Ascending aorta (tissue), 2 donors: Measurements from ENCODE around the gene PLEKHH1. TPM values are rescaled to one million over a fixed set of nuclear protein-coding genes. Genes with fewer than 3 reads are reported as not detected.

Experiments
- DNase-seq, 2 donors: peaks; one replicate each; pipeline ENCODE4 v3.0.0-alpha.2; 2019; ENCODE audit warnings: low spot score in 2 of 2
- H3K27ac ChIP-seq, 2 donors: fragments of 200-600 bp; sonication (generic); one replicate each; pipeline ENCODE4 v1.5.1; 2016 to 2017; ENCODE audit warnings: mild to moderate bottlenecking in 1 of 2
- H3K27me3 ChIP-seq: fragments of 200-600 bp; sonication (generic); one replicate; pipeline ENCODE4 v1.5.1; 2017
- H3K36me3 ChIP-seq, 2 donors: fragments of 200-600 bp; sonication (generic); one replicate each; pipeline ENCODE4 v1.5.1; 2016
- H3K4me1 ChIP-seq, 2 donors: fragments of 200-600 bp; sonication (generic); one replicate each; pipeline ENCODE4 v1.5.1; 2016 to 2017; ENCODE audit warnings: mild to moderate bottlenecking in 1 of 2
- H3K4me3 ChIP-seq, 2 donors: fragments of 200-600 bp; sonication (generic); one replicate each; pipeline ENCODE4 v1.5.1; 2016 to 2017; ENCODE audit warnings: mild to moderate bottlenecking in 1 of 2
- H3K9me3 ChIP-seq, 2 donors: fragments of 200-600 bp; sonication (generic); one replicate each; pipeline ENCODE4 v1.5.1; 2016
- intact Hi-C: fragments of 100-400 bp; cut with DNase I; formaldehyde crosslinking; loops from one replicate; pipeline ENCODE4 v1.15.1; 2023
- total RNA-seq: library from RNA; depleted of rRNA; stranded (reverse); fragments of >200 nt; gene quantifications from one replicate; pipeline ENCODE4 v1.1.0, GENCODE V29; 2016
- TF ChIP-seq, protein P1 (sequence below), 3 experiments: fragments of 200-600 bp in 2 of 3; fragments of 450-650 bp in 1 of 3; sonication (generic) in 2 of 3; IDR thresholded peaks; one replicate each; pipeline ENCODE4 v1.5.1; 2016 to 2019; ENCODE audit warnings: antibody characterized with exemption in 3 of 3, mild to moderate bottlenecking in 1 of 3, moderate library complexity in 1 of 3

PLEKHH1 gene
- total RNA-seq, 1 donor from 2014 or later: 15.0 TPM

- intact Hi-C loops: loop anchor here (5.0 kb wide), 1 partner anchor 178 kb away; the partner anchor contains the start of gene RDH12
- no peaks in the 10 kb centered on the region for H3K36me3 ChIP-seq
- no peak for DNase-seq
- H3K9me3 ChIP-seq: no peaks in the 10 kb centered on the region
- H3K4me1 ChIP-seq: no peaks in the 10 kb centered on the region
- no peaks in the 10 kb centered on the region for H3K27me3 ChIP-seq
- TF ChIP-seq, protein P1, sequence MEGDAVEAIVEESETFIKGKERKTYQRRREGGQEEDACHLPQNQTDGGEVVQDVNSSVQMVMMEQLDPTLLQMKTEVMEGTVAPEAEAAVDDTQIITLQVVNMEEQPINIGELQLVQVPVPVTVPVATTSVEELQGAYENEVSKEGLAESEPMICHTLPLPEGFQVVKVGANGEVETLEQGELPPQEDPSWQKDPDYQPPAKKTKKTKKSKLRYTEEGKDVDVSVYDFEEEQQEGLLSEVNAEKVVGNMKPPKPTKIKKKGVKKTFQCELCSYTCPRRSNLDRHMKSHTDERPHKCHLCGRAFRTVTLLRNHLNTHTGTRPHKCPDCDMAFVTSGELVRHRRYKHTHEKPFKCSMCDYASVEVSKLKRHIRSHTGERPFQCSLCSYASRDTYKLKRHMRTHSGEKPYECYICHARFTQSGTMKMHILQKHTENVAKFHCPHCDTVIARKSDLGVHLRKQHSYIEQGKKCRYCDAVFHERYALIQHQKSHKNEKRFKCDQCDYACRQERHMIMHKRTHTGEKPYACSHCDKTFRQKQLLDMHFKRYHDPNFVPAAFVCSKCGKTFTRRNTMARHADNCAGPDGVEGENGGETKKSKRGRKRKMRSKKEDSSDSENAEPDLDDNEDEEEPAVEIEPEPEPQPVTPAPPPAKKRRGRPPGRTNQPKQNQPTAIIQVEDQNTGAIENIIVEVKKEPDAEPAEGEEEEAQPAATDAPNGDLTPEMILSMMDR (IDR thresholded peaks at IDR 0.05): no peak
- H3K27ac ChIP-seq: no peak overlapping the region
- H3K4me3 ChIP-seq: no peak overlapping the region
Observed at GRCh38 chr14:67523764-67524633, 9.1 kb upstream of the PLEKHH1 start.

DNA sequence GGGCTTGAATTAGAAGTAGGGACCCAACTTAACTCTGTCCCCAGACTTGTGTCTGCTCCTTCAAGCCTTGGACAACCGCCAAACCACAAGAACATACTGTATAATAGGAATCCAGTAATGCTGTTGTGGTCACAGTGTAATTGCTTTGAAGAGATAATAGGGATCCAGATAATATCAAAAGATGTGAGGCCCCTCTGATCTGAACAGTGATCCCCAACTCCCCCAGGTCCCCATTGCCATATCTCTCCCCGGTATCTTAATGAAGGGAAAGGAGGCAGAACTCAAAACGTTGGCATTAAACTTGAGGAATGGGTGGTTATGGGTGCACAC lies 8.5 kb upstream of the PLEKHH1 start:
- H3K4me3 ChIP-seq: no peak overlapping the region
- TF ChIP-seq, protein P1 (IDR thresholded peaks at IDR 0.05): no peak
- H3K9me3 ChIP-seq: no peaks in the 10 kb centered on the region
- no peaks in the 10 kb centered on the region for H3K4me1 ChIP-seq
- H3K36me3 ChIP-seq: no peaks in the 10 kb centered on the region
- no peaks in the 10 kb centered on the region for H3K27me3 ChIP-seq
- intact Hi-C loops: loop anchor here (5.0 kb wide), 1 partner anchor 178 kb away; the partner anchor contains the start of gene RDH12
- no peak for DNase-seq
- H3K27ac ChIP-seq: no peak overlapping the region

- Histone ChIP-seq H3K9me3 (no peaks in the 10 kb centered on the region), H3K27me3 (no peaks in the 10 kb centered on the region), H3K4me1 (no peaks in the 10 kb centered on the region), H3K36me3 (no peaks in the 10 kb centered on the region), H3K27ac (no peak overlapping the region), H3K4me3 (no peak overlapping the region)
- TF ChIP-seq, protein P1 (IDR thresholded peaks at IDR 0.05): no peak
- intact Hi-C loops: no loop called here
- no peak for DNase-seq
Observed at GRCh38 chr14:67525389-67525788, 7.7 kb upstream of the PLEKHH1 start.

DNA sequence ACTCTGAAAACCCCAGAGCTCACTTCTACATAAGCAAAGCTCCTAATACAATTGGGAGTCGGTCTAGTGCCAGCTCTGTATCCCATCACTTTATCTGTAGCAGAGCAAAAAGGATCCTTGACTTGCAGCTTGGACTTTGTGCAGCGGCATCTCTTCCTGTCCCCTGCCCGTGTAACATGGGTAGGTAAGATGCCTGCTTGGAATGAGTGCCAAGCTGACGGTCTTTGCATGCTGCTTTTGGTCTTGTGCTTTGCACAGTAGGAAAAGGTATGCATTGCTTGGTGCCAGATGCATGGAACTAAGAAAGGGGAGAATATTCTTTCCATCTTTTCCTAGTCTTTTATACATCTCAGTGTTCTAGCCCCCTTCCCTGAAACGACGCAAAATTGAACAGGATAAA lies 6.9 kb upstream of the PLEKHH1 start:
- Histone ChIP-seq H3K9me3 (no peaks in the 10 kb centered on the region), H3K4me3 (no peak overlapping the region), H3K27me3 (no peaks in the 10 kb centered on the region), H3K27ac (no peak overlapping the region), H3K4me1 (no peaks in the 10 kb centered on the region), H3K36me3 (no peaks in the 10 kb centered on the region)
- DNase-seq: no peak
- intact Hi-C loops: no loop called here
- TF ChIP-seq, protein P1 (IDR thresholded peaks at IDR 0.05): no peak

GRCh38 chr14:67526676-67527459 lies 6.2 kb upstream of the PLEKHH1 start:
- H3K27ac ChIP-seq: no peak overlapping the region

More at GRCh38 chr14:67526676-67527459, 6.2 kb upstream of the PLEKHH1 start:
- DNase-seq: no peak
- Histone ChIP-seq H3K36me3 (no peaks in the 10 kb centered on the region), H3K4me1 (no peaks in the 10 kb centered on the region), H3K4me3 (no peak overlapping the region), H3K9me3 (no peaks in the 10 kb centered on the region), H3K27me3 (no peaks in the 10 kb centered on the region)
- TF ChIP-seq, protein P1 (IDR thresholded peaks at IDR 0.05): peak; percentile 25 to 53 (median 38)
- intact Hi-C loops: no loop called here
